IMR-90 (cell line): ENCODE data around the gene SH3BP4. TPM values are rescaled to one million over a fixed set of nuclear protein-coding genes. Genes with fewer than 3 reads are reported as not detected.

Experiments used
- ELK1 ChIP-seq: fragments of 150-350 bp; IDR thresholded peaks from 2 replicates; pipeline ENCODE4 v1.6.1; 2016; ENCODE audit warnings: low read depth, mild to moderate bottlenecking, low read length, moderate library complexity, borderline replicate concordance
- FOS ChIP-seq: fragments of 150-350 bp; IDR thresholded peaks from 2 replicates; pipeline ENCODE4 v1.6.1; 2016; ENCODE audit warnings: low read depth, low read length
- polyA plus RNA-seq, 3 experiments: library from polyadenylated mRNA; depleted of rRNA; stranded (reverse); fragments of >200 nt; gene quantifications; 2 replicates each; pipeline ENCODE4 v1.2.3, GENCODE V29; 2012; ENCODE audit warnings: low replicate concordance in 1 of 3
- total RNA-seq: library from RNA; depleted of rRNA; stranded (reverse); fragments of >200 nt; gene quantifications from 2 replicates; pipeline ENCODE4 v1.2.3, GENCODE V29; 2012

SH3BP4 gene
- total and polyA plus RNA-seq, 2 of the 4 experiments (the other 2 are of a cell fraction): 104 to 122 TPM

- peak; percentile 35; the same call in 1 of the 2 replicates for TF ChIP-seq FOS
- no peak for TF ChIP-seq ELK1
Measured at GRCh38 chr2:234950730-234951663, 820 bp upstream of the SH3BP4 start (continued).
